Activated CD8-positive, alpha-beta memory T cell treated with anti-CD3 and anti-CD28 coated beads, Interleukin-2, amount 10 ng/mL, durations not matched to agents 7 days and 5 days (primary cell): Measurements from ENCODE around the gene KDM6A. TPM values are rescaled to one million over a fixed set of nuclear protein-coding genes. Genes with fewer than 3 reads are reported as not detected.

Source experiments
- ATAC-seq: fragments of 150-1000 bp; cut with Tn5 transposase; one replicate; pipeline ENCODE4 v1.10.0; 2021; ENCODE audit warnings: moderate library complexity
- CTCF ChIA-PET: fragments of 350-600 bp; sonication (Branson Sonifier 250); formaldehyde crosslinking; loops from one replicate; lab custom pipeline; 2021; ENCODE audit warnings: antibody characterized with exemption; lab: Charles Lee
- DNase-seq: peaks from one replicate; pipeline ENCODE4 v3.0.0-alpha.2; 2020
- H3K27ac Mint-ChIP-seq: one replicate; pipeline ENCODE4 v1.8.0; 2021; ENCODE audit warnings: mild to moderate bottlenecking, mixed read lengths
- H3K27me3 Mint-ChIP-seq: one replicate; pipeline ENCODE4 v1.8.0; 2021; ENCODE audit warnings: mixed read lengths
- H3K36me3 Mint-ChIP-seq: one replicate; pipeline ENCODE4 v1.8.0; 2021; ENCODE audit warnings: mild to moderate bottlenecking, mixed read lengths
- H3K4me1 Mint-ChIP-seq: one replicate; pipeline ENCODE4 v1.8.0; 2021; ENCODE audit warnings: mixed read lengths
- H3K4me3 Mint-ChIP-seq: one replicate; pipeline ENCODE4 v1.8.0; 2021; ENCODE audit warnings: mild to moderate bottlenecking, moderate library complexity, mixed read lengths
- H3K9me3 Mint-ChIP-seq: one replicate; pipeline ENCODE4 v1.8.0; 2022; ENCODE audit warnings: low read depth, mixed read lengths
- total RNA-seq, 2 experiments: library from RNA; stranded (reverse); gene quantifications; one replicate each; pipeline ENCODE4 v1.2.3, GENCODE V29; 2021

KDM6A gene
- total RNA-seq, 2 experiments from 2014 or later = 25.9 to 33.7 TPM

DNA sequence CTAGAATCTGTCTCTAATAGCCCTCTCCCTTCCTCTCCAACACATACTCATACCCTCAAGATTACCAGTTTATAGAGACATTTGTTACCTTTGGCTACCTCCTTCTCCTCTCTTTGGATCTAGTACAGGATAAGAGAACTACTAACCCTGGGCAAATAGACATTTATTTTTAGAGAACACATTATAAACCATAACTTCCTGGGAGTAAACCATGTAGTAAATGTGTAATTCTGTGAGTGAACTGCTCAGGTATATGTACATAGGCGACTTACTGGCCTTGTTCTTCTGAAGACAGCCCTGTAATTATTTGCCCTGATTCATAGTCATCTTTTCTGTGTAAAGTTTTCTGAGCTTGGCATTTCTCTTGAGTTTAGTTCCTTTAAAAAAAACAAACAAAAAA is 94.2 kb downstream of the KDM6A start:
- DNase-seq (no peak), ATAC-seq (no peak)
- Mint-ChIP-seq H3K27me3 (no peaks in the 10 kb centered on the region), H3K9me3 (no peaks in the 10 kb centered on the region), H3K36me3 (peaks cover 23% of the 10 kb centered on the region), H3K27ac (peak overlapping the region; percentile 44), H3K4me1 (peaks cover 22% of the 10 kb centered on the region), H3K4me3 (no peak overlapping the region)
- CTCF ChIA-PET = interaction anchor here (1.5 kb wide), 1 partner anchor 10 kb away, joined by 3 read pairs; no protein-coding TSS in a partner anchor

DNA sequence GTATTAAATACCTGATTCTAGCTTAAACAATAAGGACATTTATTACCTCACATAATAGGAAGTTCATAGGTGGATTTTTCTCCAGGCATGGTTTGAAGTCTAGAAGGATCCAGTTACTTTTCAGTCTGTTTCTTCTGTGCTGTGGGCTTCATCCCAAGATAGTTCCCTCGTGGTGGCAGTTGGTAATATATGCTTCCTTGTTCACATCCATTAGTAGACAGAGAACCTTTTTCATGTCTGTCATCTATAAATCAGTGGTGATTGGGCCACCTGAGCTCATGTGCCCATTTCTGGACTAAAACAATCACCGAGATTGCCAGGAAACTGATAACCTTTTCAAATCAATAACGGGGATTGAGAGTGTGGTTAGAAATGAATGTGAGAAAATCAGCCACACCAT is 97.7 kb downstream of the KDM6A start:
- ATAC-seq = no peak
- peaks cover 26% of the 10 kb centered on the region for H3K4me1 Mint-ChIP-seq

DNA sequence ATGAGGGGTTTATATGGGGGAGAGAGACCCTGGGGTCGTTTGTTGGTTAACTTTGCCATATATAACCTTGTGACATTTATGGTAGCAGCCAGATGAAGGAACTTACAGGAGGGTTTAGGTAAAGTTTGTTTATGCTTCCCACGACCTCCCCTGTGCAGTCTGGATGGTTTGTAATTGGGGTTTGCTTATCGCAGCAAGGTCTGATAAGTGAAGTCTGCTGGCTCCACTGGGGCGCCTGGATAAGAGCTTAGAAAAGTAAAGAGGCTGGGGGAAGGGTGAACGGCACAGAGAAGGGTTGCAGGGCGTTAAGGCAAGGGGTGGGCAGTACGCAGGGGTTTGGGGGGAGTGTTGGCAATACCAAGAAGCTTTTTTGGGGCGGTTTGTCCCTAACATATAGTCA is 98.7 kb downstream of the KDM6A start:
- Mint-ChIP-seq H3K27me3 (no peaks in the 10 kb centered on the region), H3K36me3 (peaks cover 35% of the 10 kb centered on the region), H3K9me3 (peaks cover 5% of the 10 kb centered on the region), H3K27ac (no peak overlapping the region), H3K4me3 (no peak overlapping the region), H3K4me1 (peaks cover 23% of the 10 kb centered on the region)
- ATAC-seq (no peak), DNase-seq (no peak)
- CTCF ChIA-PET = no interaction called here

More for the DNA sequence above, 97.7 kb downstream of the KDM6A start:
- no peak for DNase-seq
- Mint-ChIP-seq H3K4me3 (no peak overlapping the region), H3K36me3 (peaks cover 32% of the 10 kb centered on the region), H3K27ac (no peak overlapping the region), H3K9me3 (peaks cover 5% of the 10 kb centered on the region), H3K27me3 (no peaks in the 10 kb centered on the region)
- CTCF ChIA-PET = no interaction called here

DNA sequence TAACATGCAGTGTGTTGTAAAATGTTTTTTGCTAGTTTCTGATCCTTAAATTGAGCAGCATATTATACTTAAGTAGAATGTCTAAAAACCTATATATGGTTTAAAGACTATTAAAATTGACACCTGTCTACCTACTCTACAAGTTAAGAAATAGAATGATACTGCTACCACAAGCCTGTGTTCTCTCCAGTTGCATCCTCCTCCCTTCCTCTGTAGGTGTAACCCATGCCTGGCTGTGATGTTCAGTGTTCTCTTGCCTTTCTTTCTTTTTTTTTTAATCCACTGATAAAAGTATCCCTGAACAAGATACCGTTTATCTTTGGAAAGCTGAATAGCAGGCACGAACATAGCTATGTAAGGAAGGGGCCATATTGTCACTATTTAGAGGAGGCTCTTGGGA is 99.1 kb downstream of the KDM6A start:
- no peak overlapping the region for H3K27ac Mint-ChIP-seq
- peaks cover 20% of the 10 kb centered on the region for H3K4me1 Mint-ChIP-seq
- peaks cover 5% of the 10 kb centered on the region for H3K9me3 Mint-ChIP-seq
- no peak overlapping the region for H3K4me3 Mint-ChIP-seq
- CTCF ChIA-PET = no interaction called here
- peaks cover 37% of the 10 kb centered on the region for H3K36me3 Mint-ChIP-seq
- no peak for ATAC-seq
- no peak for DNase-seq
- H3K27me3 Mint-ChIP-seq = no peaks in the 10 kb centered on the region

DNA sequence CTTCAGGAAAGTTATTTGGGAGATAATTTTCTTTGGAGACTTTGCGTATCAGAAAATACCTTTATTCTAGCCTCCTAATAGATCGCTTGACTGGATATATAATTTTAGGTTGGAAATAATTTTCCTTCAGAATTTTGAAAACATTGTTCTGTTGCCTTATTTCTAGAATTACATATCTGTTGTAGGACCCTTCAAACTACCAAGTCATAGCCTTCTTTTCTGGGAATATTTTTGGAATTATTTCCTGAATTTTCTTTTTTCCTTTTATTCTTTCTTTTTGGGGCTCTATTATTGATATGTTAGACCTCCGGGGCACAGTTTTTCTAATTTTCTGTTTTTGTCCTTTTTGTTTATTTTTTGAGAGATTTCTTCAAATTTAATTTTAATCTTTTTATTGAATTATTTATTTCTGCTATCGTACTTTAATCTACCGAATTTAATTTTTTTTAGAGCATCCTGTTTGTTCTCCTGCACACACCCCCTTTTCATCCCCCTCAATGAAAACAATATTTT is 100.5 kb downstream of the KDM6A start:
- DNase-seq (no peak), ATAC-seq (no peak)
- CTCF ChIA-PET = no interaction called here
- Mint-ChIP-seq H3K4me3 (no peak overlapping the region), H3K27ac (no peak overlapping the region), H3K36me3 (peaks cover 43% of the 10 kb centered on the region), H3K9me3 (peaks cover 5% of the 10 kb centered on the region), H3K4me1 (peaks cover 8% of the 10 kb centered on the region), H3K27me3 (no peaks in the 10 kb centered on the region)

DNA sequence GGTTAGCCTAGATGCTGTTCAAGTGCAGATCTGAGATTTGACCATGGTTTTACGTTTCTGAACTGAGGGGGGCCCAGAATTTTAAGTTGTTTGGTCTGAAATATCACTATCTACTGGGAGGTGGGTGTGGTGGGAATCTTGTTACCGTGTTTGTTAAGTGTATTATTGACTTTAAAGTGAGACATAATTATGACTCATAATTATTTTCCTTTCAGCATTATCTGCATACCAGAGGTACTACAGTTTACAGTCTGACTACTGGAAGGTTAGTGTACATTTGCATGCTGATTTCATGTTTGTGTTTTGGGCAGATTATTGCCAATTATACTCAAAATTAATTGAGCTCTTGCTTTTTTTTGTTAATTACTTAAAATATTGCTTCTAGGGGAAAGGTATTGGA is 101.5 kb downstream of the KDM6A start:
- Mint-ChIP-seq H3K4me1 (peaks cover 8% of the 10 kb centered on the region), H3K36me3 (peaks cover 52% of the 10 kb centered on the region), H3K4me3 (no peak overlapping the region), H3K27ac (no peak overlapping the region), H3K9me3 (peaks cover 8% of the 10 kb centered on the region), H3K27me3 (no peaks in the 10 kb centered on the region)
- DNase-seq (no peak), ATAC-seq (no peak)
- CTCF ChIA-PET = no interaction called here

DNA sequence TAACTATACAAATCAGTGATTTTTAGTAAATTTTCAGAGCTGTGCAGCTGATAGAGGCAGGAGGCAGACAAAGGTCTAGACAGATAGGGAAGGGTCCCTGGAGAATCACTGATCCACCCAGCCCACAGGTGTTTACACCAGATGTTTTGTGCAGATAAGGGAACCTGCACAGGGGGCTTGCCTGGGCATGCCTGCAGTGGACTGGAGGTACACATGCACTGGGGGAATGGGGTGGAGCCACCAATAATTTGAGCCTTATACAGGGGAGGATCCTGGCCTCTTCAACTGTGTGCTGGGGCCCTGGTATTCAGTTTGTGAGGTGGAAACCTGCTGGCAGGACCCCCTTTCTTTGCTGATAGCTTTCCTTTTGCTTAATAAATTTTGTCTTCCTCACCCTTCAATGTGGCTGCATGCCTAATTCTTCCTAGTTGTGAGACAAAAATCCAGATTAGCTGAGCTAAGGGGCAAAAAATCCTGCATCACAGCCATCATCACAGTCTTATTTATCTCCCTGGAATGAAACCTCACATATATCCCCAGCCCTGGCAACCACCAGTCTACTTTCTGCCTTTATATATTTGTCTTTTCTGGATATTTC is 102.8 kb downstream of the KDM6A start:
- DNase-seq = no peak
- CTCF ChIA-PET = no interaction called here

DNA sequence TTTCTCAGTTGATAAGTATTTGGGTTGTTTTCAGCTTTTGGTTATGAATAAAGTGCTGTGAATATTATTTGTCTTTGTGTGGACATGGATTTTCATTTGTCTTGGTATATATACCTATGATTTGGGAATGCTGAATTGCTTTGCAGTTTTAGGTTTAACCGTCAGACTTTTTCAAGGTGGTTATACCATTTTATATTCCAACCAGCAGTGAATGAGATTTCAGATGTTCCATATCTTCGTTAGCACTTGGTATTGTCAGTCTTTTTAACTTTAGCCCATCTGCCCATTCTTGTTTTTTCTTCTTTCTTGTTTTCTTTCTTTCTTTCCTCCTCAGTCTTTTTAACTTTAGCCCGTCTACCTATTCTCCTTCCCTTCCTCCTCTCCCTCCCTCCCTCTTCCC is 106.0 kb downstream of the KDM6A start:
- peaks cover 8% of the 10 kb centered on the region for H3K9me3 Mint-ChIP-seq
- no peak overlapping the region for H3K27ac Mint-ChIP-seq
- ATAC-seq (no peak), DNase-seq (no peak)
- H3K4me1 Mint-ChIP-seq = peaks cover 6% of the 10 kb centered on the region
- H3K27me3 Mint-ChIP-seq = no peaks in the 10 kb centered on the region
- no peak overlapping the region for H3K4me3 Mint-ChIP-seq
- CTCF ChIA-PET = no interaction called here
- peaks cover 44% of the 10 kb centered on the region for H3K36me3 Mint-ChIP-seq

More for the DNA sequence above, 102.8 kb downstream of the KDM6A start:
- Mint-ChIP-seq H3K9me3 (peaks cover 8% of the 10 kb centered on the region), H3K27me3 (no peaks in the 10 kb centered on the region), H3K27ac (no peak overlapping the region), H3K36me3 (peaks cover 51% of the 10 kb centered on the region), H3K4me3 (no peak overlapping the region), H3K4me1 (peaks cover 7% of the 10 kb centered on the region)
- no peak for ATAC-seq

DNA sequence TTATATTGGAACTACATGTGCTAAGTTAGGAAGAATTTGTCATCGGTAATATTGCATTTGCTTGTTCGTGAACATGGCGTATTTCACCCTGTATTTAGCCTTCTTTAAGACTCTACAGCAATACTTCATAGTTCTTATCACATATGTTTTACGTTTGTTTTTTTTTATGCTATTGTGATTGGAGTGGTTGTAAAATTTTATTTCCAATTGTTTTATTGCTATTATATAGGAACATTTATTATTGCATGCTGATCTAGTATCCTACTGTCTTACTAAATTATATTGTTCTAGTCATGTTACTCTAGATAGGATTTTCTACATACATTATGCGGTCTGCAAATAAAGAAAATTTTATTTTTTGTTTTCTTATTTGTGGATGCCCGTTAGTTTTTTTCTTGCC is 107.4 kb downstream of the KDM6A start:
- Mint-ChIP-seq H3K27ac (no peak overlapping the region), H3K4me1 (no peaks in the 10 kb centered on the region), H3K4me3 (no peak overlapping the region), H3K36me3 (peaks cover 36% of the 10 kb centered on the region), H3K9me3 (peaks cover 5% of the 10 kb centered on the region), H3K27me3 (no peaks in the 10 kb centered on the region)
- CTCF ChIA-PET = no interaction called here
- ATAC-seq = no peak
- DNase-seq = no peak

DNA sequence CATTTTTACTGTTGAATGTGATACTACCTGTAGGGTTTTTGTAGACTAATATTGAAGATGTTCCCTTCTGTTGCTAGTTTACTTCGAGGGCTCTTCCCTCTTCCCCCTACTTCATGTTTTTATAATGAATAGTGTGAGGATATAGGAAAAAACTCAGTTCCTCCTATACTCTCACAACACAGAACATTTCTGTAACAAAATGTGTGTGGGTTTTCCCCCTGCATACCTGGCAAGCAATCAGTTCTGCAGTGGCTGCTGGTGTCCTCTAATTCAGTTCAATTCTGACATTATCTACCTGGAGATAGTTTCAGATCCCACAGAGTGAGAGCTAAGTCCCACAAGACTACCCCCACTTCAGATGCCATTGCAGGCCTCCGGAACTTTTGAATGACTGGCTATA is 107.9 kb downstream of the KDM6A start:
- ATAC-seq (no peak), DNase-seq (no peak)
- Mint-ChIP-seq H3K4me1 (no peaks in the 10 kb centered on the region), H3K4me3 (no peak overlapping the region), H3K27me3 (no peaks in the 10 kb centered on the region), H3K27ac (no peak overlapping the region), H3K36me3 (peaks cover 35% of the 10 kb centered on the region), H3K9me3 (peaks cover 5% of the 10 kb centered on the region)
- CTCF ChIA-PET = no interaction called here

DNA sequence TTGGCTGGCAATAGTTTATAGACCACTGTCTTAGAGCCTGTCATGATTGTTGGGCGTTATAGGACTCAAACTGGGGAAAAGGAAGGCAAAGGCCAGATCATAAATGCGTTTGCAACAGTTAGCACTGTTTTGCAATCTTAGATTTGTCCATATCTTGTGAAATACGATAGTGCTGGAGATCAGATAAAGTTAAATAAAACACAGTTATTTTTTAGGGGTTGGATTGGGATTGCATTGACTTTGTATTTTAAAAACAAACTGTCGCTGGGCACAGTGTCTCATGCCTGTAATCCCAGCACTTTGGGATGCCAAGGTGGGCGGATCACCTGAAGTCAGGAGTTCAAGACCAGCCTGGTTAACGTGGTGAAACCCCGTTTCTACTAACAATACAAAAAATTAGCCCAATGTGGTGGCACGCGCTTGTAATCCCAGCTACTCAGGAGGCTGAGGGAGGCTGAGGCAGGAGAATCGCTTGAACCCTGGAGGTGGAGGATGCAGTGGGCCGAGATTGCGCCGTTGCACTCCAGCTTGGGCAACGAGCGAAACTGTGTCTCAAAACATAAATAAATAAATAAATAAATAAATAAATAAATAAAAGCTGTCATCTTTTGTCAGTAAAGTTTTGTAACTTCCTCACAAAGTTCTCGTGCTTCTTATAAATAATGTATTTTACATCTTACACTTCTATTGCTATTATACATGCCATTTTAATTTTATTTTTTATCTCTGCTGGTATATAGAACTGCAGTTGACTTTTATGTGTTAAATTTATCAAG is 117.2 kb downstream of the KDM6A start:
- H3K9me3 Mint-ChIP-seq = peaks cover 6% of the 10 kb centered on the region
- H3K27ac Mint-ChIP-seq = no peak overlapping the region
- ATAC-seq = no peak
- peaks cover 44% of the 10 kb centered on the region for H3K36me3 Mint-ChIP-seq
- no peak for DNase-seq
- H3K27me3 Mint-ChIP-seq = no peaks in the 10 kb centered on the region
- H3K4me1 Mint-ChIP-seq = peaks cover 4% of the 10 kb centered on the region
- H3K4me3 Mint-ChIP-seq = no peak overlapping the region
- CTCF ChIA-PET = no interaction called here

DNA sequence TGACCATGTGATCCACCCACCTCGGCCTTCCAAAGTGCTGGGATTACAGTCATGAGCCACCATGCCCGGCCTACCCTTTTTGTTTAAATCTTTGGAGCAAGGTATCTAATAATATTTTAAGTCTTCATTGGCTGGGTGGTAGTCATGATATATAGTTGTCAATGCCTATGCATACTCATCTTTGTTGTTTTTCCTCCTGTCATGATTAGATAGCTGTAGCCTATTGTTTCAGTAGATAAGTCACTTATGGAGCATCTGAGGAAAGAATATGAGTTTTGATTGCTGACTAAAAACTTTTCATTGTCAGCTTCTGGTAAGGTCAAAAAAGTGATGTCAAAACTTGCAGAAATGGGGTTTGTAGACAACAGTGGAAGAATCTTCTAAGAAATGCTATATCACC is 119.8 kb downstream of the KDM6A start:
- Mint-ChIP-seq H3K27ac (no peak overlapping the region), H3K4me3 (no peak overlapping the region), H3K27me3 (no peaks in the 10 kb centered on the region), H3K9me3 (peaks cover 3% of the 10 kb centered on the region), H3K36me3 (peaks cover 39% of the 10 kb centered on the region), H3K4me1 (peaks cover 18% of the 10 kb centered on the region)
- DNase-seq (no peak), ATAC-seq (no peak)
- CTCF ChIA-PET = no interaction called here

DNA sequence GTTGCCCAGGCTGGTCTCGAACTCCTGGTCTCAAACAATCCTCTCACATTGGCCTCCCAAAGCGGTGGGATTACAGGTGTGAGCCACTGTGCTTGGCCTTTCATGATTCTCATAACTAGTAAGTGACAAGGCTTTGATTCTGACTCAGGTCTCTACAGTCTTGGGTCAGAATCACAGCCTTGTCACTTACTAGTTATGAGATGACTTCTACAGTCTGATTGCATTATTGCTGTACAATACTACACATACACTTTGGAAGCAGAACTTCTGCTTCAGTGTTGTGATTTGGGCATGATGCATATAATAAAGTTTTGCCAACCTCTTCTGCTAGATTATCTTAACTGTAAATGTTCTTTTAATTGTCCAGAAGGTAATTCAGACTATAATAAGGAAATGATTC is 123.3 kb downstream of the KDM6A start:
- ATAC-seq (no peak), DNase-seq (no peak)
- Mint-ChIP-seq H3K4me1 (peaks cover 32% of the 10 kb centered on the region), H3K4me3 (no peak overlapping the region), H3K36me3 (peaks cover 30% of the 10 kb centered on the region), H3K9me3 (no peaks in the 10 kb centered on the region), H3K27ac (no peak overlapping the region), H3K27me3 (no peaks in the 10 kb centered on the region)
- CTCF ChIA-PET = no interaction called here

DNA sequence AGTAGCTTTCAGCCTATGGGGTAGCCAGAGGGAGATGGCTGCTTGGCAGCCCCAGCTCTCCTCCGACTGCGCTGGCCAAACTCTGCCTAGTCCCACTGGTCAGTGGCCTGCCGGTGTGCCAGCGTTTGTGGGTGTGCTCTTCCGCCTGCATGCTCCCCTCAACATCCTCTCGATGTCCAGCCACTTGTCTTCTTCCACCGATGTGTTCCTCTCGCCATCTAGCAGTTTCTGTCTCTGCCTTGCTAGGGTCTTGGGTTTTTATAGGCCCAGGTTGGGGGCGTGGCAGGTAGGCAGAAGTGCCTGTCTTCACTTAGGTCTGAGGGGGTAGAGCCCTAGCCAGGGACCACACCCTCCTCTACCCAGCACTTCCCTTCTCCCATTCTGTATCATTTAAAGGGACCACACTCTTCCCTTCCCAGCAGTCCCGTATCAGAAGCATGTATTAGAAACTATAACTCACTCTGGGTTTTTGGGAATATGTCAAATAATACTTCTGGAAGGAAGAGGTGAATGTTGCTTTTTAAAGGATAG is 124.4 kb downstream of the KDM6A start:
- no peak for ATAC-seq
- H3K4me1 Mint-ChIP-seq = peaks cover 34% of the 10 kb centered on the region

More for the DNA sequence above, 124.4 kb downstream of the KDM6A start:
- no peak for DNase-seq
- Mint-ChIP-seq H3K4me3 (peak overlapping the region; percentile 43), H3K9me3 (no peaks in the 10 kb centered on the region), H3K27ac (peak overlapping the region; percentile 79), H3K27me3 (no peaks in the 10 kb centered on the region), H3K36me3 (peaks cover 28% of the 10 kb centered on the region)
- CTCF ChIA-PET = no interaction called here
